Cardiac atrium fibroblast (primary cell): ENCODE measurements around the gene FAM236C. TPM values are rescaled to one million over a fixed set of nuclear protein-coding genes. Genes with fewer than 3 reads are reported as not detected.

Source experiments
- total RNA-seq: library from RNA; depleted of rRNA; stranded (reverse); fragments of >200 nt; gene quantifications from 2 replicates; pipeline ENCODE4 v1.2.3, GENCODE V29; 2015

The FAM236C gene
- total RNA-seq, result not detected in 2 replicates

GRCh38 chrX:72912315-72912714 lies at the start of gene FAM236C:
Gene FAM236C, plus strand, starts transcription at chrX:72912615. Its CDS starts 100 bp downstream, at chrX:72912715.

GRCh38 chrX:72937906-72938305 lies 25.5 kb downstream of the FAM236C start, which contains the start of gene FAM236A:
Gene FAM236A, plus strand, starts transcription at chrX:72938206. Its CDS starts 57 bp downstream, at chrX:72938263.

GRCh38 chrX:72943819-72944169 lies 31.4 kb downstream of the FAM236C start, which contains the start of gene DMRTC1:
Gene DMRTC1, minus strand, starts transcription at chrX:72943837. Its CDS starts 68,143 bp downstream, at chrX:72875694.

Other genes with a start within 250 kb of the FAM236C start
- gene PHKA1, start 198.3 kb upstream of the FAM236C start, total RNA-seq, result 3.6 and 3.8 TPM in 2 replicates
- gene DMRTC1B, start 135.7 kb upstream of the FAM236C start, total RNA-seq, result not detected in 2 replicates
- gene FAM236B, start 130.0 kb upstream of the FAM236C start, total RNA-seq, result not detected in 2 replicates
- gene FAM236D, start 104.4 kb upstream of the FAM236C start, total RNA-seq, result not detected in 2 replicates
- gene FAM236A, start 25.6 kb downstream of the FAM236C start, total RNA-seq, result not detected in 2 replicates
- gene DMRTC1, start 31.2 kb downstream of the FAM236C start, total RNA-seq, result not detected in 2 replicates
- not detected in 2 replicates for gene PABPC1L2B, start 90.3 kb downstream of the FAM236C start, total RNA-seq
- gene PABPC1L2A, start 166.9 kb downstream of the FAM236C start, total RNA-seq, result not detected in 2 replicates